ENCODE data around the gene CENATAC.
"Not testable (repeated sequence)": the region's sequence is repeated elsewhere in the genome, so short reads cannot be mapped to it uniquely, and the experiment has no call there.

Gene CENATAC, protein sequence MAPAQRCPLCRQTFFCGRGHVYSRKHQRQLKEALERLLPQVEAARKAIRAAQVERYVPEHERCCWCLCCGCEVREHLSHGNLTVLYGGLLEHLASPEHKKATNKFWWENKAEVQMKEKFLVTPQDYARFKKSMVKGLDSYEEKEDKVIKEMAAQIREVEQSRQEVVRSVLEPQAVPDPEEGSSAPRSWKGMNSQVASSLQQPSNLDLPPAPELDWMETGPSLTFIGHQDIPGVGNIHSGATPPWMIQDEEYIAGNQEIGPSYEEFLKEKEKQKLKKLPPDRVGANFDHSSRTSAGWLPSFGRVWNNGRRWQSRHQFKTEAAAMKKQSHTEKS

DNA sequence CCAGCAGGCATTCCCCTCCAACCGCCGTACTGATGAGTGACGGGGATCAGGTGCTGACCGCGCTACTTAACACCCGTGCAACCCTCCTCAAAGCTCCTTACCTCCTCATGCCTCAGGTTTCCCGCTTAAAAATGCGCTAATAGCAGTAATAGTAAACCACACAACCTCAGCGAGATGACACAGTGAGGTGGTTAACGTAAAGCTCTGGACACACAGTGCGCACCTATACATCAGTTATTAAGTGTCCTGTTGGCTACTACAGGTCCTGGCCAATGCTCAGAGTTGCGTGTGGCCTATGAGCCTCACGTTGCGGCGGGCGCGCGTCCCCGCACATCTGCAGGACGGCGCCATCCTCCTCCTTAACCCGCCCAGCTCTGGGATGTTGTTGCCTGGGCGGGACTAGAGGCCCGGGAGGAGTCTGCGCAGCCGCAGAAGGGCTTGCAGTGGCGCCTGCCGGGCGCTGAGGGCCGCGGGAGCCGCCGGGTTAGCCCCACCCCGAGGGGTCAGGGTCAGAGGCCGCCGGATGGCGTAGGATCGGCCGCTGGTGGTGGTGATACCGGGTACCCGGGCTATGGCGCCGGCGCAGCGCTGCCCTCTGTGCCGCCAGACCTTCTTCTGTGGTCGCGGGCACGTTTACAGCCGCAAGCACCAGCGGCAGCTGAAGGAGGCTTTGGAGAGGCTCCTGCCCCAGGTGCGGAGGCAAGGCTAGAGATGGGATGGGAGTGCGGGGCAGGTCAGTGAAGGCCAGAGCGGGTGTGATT lies at the start of gene CENATAC:
Gene CENATAC (plus strand): TSS at position 512 of the 761 bp plus-strand sequence. CDS start 60 bp downstream, at position 572.
- peak; percentile 89 for DNase-seq

DNA sequence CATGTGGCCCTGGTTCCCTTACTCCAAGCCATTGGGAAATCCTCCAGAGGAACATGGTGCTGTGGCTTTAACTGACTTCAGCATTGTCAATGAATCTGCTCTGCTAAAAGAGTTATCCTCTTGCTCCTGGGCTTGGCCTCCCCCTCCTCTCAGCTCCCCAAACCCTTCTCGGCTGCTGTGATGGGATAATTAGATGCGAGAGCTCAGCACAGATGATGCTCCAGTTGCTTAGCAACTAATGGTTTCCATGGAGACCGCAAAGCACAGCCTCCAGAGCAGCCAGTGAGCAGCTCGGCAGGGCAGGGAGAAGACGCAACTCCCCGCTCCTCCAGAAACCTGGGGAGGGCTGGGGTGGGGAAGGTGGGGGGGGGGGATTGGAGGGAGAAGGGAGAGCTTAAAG lies 44.7 kb upstream of the CENATAC start:
- DNase-seq: no peak

DNA sequence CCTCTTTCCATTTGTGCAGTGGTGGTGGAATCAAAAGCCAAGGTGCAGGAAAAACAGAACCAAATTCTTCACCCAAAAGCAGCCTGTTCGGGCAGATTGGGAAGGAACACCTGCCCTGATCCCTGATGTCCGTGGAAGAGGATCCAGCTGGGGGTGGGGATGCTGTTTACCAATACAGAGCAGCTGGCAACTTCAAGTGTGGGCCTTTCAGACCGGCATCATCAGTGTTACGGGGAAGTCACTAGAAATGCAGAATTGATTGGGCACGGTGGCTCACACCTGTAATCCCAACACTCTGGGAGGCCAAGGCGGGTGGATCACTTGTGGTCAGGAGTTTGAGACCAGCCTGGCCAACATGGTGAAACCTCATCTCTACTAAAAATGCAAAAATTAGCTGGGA lies 44.0 kb upstream of the CENATAC start:
- DNase-seq: not testable (repeated sequence)

DNA sequence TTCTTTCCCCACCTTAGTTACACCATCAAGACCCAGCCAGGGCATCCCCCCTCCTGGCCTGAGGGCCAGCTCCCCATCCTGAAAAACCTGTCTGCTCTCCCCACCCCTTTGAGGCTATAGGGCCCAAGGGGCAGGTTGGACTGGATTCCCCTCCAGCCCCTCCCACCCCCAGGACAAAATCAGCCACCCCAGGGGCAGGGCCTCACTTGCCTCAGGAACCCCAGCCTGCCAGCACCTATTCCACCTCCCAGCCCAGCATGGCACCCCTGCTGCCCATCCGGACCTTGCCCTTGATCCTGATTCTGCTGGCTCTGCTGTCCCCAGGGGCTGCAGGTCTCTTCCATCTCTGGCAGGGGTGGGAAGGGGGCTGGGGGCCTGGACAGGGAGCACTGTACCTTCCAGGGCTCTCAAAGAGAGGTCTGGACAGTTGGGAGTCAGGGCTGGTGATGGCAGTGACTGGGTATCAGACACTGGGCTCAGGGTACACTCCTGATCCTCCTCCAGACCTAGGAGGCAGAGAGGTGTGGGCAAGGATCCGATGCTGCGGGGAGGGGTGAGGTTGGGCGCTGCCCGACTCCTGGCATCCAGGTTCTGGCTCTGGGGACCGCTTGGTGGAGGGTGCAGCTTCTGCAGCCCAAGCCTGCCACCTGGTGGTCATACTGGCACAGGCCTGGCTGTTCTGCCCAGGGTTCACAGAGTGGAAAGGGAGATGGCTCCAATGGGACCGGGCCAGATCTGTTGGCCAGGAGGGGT lies 41.7 kb upstream of the CENATAC start, which contains the start of gene UPK2:
Gene UPK2 (plus strand): TSS at position 205 of the 753 bp plus-strand sequence. CDS start 53 bp downstream, at position 258.
- peak; percentile 62 to 73 for DNase-seq

DNA sequence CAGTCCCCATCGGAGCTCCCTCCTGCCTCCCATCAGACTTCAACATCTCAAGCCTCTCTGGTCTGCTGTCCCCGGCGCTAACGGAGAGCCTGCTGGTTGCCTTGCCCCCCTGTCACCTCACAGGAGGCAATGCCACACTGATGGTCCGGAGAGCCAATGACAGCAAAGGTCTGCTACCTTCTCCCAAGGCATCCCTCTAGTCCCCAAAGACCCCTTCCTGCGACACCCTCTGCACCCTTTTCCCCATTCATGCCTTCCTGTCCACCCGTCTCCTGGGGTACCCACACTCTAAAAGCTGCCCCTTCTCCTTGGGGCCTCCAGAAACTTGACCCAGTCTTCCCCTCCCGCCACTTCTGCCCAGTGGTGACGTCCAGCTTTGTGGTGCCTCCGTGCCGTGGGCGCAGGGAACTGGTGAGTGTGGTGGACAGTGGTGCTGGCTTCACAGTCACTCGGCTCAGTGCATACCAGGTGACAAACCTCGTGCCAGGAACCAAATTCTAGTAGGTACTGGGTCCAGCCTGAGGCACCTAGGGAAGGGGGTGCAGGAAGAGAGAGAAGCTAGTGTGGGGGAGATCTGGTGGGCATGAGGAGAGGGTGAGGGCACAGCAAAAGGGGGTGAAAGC lies 41.0 kb upstream of the CENATAC start:
- DNase-seq: no peak

DNA sequence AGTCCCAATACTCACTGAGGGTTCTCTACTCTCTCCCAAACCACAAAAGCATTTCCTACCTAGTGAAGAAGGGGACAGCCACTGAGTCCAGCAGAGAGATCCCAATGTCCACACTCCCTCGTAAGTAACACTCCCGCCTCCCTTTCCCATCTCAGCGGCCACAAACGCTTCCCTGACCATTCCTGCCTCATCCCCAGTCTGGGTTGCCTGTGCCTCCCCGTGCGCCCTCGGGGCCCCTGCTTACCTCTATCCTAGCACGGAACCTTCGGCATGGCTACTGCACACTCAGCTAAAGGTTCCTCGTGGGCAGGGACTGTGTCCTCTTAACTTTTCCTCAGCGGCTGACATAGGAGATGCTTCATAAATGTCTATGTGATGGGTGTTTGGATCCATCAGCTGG lies 40.4 kb upstream of the CENATAC start:
- no peak for DNase-seq

DNA sequence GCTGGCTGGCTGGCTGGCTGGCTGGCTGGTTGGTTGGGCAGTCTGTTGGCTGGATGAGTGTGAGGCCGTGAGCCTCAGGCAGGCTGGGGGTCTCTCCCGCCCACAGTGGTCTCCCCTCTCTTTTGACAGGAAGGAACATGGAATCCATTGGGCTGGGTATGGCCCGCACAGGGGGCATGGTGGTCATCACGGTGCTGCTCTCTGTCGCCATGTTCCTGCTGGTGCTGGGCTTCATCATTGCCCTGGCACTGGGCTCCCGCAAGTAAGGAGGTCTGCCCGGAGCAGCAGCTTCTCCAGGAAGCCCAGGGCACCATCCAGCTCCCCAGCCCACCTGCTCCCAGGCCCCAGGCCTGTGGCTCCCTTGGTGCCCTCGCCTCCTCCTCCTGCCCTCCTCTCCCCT lies 40.0 kb upstream of the CENATAC start:
- DNase-seq: no peak

DNA sequence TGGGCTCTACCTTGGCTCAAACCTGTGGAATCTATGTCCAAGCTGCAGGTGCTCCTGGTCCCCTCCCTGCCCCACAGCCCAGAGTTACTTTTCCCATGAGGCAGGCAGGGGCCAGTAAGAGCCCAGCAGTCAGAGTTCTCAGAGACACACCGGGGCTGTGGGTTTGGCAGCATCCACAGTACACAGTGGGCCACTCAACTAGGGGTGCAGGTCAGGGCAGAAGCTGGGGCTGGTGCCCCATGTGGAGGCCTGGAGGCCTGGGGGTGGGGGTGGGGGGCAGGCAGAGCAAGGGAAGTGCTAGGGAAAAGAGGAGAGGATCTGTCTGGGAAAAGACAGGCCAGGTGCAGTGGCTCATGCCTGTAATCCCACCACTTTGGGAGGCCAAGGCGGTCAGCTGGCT lies 39.4 kb upstream of the CENATAC start:
- DNase-seq: no peak

DNA sequence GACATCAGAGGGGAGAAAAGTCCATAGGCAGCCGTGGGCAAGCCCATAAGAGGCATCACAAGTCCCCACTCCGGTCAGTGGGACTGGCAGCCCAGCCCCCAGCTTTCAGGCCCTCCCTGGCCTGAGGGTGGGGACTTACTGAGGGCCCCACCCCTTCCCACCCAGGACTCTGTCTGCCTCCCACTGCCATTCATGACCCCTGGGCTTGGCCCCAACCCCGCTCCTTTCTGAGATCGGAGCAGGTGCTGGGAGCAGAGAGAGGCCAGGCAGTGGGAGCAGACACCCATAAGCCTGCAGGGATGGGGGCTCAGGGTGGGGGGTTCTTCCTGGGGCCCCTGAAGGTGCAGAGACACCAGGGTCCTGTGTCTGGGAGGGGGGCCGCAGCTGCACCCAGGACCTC lies 36.7 kb upstream of the CENATAC start:
- no peak for DNase-seq

DNA sequence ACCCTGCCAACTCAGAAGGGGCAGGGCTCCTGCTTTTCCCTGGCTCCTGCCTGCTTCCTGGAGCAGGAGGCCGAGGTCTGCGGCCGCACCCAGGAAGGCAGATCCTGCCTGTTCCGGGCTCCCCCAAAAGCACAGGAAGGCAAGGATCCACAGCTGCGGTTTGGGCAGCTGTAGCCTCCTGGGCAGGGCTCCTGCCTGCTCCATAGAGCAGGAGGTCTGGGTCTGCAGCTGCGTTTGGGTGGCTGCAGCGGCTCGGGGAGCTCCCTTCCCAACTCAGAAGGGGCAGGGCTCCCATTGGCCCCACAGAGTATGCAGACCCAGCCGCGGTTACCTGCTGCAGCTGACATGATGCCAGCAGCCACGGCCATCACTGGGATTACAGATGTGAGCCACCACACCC lies 36.3 kb upstream of the CENATAC start:
- no peak for DNase-seq

DNA sequence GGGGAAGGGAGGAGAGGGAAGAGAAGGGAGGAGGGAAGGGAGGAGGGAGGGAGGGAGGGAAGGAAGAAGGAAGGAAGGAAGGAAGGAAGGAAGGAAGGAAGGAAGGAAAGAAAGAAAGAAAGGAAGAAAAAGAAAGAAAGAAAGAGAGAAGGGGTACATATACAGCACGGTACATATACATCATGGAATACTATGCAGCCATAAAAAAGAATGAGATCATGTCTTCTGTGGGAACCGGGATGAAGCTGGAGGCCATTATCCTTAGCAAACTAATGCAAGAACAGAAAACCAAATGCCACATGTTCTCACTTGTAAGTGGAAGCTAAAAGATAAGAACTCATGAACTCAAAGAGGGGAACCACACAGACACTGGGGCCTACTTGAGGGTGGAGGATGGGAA lies 28.4 kb upstream of the CENATAC start:
- DNase-seq: not testable (repeated sequence)

DNA sequence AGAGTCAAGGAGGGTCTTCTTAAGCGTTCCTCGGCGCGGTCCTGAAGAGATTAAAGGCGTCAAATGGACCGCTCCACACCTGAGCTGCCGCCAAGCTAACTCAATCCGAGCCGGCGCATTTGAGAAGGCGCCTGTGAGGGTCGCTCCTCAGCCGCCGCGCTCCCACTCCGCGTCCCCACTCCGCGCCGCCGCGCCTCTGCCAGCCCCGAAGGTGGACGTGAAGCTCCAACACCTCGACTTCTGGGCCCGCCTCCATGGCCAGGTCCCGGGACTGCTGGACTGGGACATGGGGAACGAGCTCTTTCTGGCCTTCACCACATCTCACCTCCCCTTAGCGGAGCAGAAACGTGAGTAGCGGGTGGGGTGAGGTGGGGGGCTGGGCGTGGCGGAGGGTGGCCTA lies 26.3 kb upstream of the CENATAC start, which contains the start of gene FOXR1:
Gene FOXR1 (plus strand): TSS at position 116 of the 400 bp plus-strand sequence. CDS start 171 bp downstream, at position 287.
- no peak for DNase-seq

DNA sequence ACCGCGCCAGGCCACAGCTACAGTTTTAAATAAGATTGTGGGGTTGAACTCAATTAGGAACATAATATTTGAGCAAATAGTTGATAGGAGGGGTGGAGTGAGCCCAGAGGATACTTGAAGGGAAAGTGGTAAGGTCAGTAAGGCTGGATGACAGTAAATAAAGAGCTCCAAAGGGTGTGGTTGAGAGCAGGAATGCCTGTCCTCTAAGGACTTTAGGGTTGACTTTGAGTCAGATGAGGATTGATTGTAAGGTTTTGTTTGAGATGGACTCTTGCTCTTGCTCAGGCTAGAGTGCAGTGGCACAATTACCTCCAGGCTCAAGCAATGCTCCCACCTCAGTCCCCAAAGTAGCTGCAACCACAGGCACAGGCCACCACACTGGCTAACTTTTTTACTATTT lies 24.0 kb upstream of the CENATAC start:
- no peak for DNase-seq

DNA sequence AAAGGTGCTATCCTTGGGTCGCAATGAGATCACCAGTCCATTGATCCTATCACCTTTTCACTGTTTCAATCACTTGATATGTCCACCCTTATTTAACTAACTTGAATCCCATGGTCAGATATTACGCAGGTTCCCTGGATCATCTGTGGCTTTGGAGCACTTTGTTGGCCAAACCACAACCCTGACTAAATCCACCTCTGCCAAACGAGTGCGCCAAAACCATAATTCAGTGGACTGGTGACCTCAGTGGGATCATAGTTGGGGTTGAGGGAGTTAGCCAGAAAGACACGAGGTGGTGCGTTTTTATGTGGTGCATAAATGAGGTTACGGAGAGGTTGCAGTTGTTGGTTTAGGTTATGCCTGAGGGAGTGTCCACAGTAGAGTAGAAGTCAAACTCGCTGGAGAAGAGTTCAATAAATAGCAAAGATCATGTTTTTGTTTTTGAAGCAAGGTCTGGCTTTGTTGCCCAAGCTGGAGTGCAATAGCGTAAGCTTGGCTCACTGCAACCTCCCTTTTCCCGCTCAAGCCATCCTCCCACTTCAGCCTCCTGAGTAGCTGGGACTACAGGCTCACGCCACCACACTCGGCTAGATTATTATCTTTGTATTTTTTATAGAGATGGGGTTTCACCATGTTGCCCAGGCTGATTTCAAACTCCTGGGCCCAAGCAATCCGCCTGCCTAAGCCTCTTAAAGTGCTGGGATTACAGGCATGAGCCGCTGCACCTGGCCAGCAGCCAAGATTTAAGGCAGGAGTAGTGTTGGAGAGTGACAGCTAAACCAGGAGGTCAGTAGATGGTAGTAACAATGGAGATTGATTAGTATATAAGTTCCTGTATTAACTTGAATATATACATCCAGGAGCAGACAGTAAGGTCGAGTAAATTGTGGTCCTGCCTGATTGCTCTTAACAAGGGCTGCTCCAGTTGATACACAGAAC lies 21.9 kb upstream of the CENATAC start:
- DNase-seq: no peak

DNA sequence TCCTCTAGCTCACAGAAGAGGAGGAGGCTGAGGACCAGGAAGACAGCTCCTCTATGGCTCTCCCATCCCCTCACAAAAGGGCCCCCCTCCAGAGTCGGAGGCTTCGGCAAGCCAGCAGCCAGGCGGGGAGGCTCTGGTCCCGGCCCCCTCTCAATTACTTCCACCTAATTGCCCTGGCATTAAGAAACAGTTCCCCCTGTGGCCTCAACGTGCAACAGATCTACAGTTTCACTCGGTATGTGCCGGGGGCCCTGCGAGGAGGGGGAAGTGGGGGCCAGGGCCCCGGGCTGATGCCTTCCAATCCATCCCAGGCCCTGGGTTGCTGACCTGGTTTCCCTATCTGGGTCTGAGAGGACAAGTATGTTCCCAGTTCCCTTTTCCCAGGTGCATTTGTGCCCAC lies 18.5 kb upstream of the CENATAC start:
- peak; percentile 46 to 70 for DNase-seq

DNA sequence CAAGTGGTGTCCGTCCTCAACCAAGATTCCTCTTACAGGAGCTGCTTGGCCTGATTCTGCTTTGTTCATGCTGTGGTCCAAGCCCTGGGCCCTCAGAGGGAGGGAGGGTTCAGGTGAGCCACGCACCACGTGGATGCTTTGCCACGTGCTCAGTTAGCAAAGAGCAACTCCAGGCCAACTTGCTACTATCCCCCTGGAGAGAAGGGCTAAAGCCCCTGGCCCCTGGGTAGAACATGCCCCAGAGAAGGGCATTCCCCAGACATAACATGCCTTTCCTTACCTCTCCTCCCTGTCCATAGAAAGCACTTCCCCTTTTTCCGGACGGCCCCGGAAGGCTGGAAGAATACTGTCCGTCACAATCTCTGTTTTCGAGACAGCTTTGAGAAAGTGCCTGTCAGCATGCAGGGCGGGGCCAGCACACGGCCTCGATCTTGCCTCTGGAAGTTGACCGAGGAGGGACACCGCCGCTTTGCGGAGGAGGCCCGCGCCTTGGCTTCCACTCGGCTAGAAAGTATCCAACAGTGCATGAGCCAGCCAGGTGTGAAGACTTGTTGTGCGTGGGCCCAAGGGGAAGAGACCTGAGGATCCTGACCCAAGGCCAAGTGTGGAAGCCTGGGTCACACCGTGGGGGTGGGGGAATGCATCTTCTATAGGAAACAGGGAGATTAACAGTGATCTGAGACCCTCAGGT lies 17.6 kb upstream of the CENATAC start:
- DNase-seq: no peak

DNA sequence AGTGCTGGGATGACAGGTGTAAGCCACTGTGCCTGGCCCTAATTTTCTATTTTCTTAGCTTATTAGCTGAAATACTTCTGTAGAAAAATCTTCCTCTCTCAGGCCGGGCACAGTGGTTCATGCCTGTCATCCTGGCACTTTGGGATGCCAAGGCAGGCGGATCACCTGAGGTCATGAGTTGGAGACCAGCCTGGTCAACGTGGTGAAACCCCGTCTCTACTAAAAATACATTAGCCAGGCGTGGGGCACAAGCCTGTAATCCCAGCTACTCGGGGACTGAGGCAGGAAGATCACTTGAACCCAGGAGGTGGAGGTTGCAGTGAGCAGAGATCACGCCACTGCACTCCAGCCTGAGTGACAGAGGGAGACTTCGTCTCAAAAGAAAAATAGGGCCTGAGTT lies 13.6 kb upstream of the CENATAC start:
- DNase-seq: not testable (repeated sequence)

DNA sequence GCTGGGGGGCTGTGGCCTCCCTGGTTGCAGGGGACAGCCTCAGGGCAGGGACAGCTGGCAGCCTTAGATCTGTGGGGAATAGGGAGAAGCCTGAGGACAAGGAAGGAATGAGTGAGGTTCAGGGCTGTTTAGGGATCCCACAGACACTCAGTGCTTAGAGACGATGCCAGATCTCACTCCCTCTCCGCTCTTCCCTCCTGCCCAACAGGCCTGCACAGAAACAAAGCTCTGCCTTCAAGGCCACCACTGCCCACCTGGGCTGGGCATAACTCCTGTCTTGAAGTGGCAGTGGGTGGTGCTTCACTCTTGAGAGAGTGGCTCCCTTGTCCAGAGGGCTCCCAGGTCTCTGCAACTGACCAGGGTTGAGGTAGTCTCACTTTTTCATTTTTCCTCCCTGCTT lies 13.1 kb upstream of the CENATAC start:
- DNase-seq: no peak

DNA sequence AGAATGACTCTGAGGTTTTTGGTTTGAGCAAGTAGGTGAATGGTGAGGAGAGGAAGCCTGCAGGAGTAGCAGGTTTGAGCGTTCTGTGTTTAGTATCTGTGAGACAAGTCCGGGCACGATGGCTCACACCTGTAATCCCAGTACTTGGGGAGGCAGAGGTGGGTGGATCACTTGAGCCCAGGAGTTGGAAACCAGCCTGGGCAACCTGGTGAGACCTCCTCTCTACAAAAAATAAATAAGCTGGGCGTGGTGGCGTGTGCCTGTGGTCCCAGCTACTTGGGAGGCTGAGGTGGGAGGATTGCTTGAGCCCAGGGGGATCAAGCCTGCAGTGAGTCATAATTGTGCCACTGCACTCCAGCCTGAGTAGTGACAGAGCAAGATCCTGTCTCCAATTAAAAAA lies 9.7 kb upstream of the CENATAC start:
- no peak for DNase-seq

DNA sequence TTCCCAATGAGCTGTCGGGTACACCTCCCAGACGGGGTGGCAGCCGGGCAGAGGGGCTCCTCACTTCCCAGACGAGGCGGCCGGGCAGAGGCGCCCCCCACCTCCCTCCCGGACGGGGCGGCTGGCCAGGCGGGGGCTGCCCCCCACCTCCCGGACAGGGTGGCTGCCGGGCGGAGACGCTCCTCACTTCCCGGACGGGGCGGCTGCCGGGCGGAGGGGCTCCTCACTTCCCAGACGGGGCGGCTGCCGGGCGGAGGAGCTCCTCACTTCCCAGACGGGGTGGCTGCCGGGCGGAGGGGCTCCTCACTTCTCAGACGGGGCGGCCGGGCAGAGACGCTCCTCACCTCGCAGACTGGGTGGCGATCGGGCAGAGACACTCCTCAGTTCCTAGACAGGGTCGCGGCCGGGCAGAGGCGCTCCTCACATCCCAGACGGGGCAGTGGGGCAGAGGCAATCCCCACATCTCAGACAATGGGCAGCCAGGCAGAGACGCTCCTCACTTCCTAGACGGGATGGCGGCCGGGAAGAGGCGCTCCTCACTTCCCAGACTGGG lies 6.4 kb upstream of the CENATAC start:
- not testable (repeated sequence) for DNase-seq
